ENCODE results near the gene TSPOAP1. TPM values are rescaled to one million over a fixed set of nuclear protein-coding genes. Genes with fewer than 3 reads are reported as not detected.
A peak's percentile ranks its signal among the peaks of the same experiment; 100 is the strongest.

Gene TSPOAP1
- total and polyA plus RNA-seq, 2 of the 13 experiments (the other 11 are each of a cell fraction or from before 2014, with no cell fraction given), result not detected

GRCh38 chr17:58369214-58370031 lies 40.8 kb upstream of the TSPOAP1 start (continued):
- TF ChIP-seq RAD51 (IDR thresholded peaks at IDR 0.05; ENCODE audit: borderline replicate concordance), result no peak
- TF ChIP-seq ZNF280B (CRISPR knock-in tag; IDR thresholded peaks at IDR 0.05; ENCODE audit: borderline replicate concordance), result no peak
- TF ChIP-seq, protein P1, sequence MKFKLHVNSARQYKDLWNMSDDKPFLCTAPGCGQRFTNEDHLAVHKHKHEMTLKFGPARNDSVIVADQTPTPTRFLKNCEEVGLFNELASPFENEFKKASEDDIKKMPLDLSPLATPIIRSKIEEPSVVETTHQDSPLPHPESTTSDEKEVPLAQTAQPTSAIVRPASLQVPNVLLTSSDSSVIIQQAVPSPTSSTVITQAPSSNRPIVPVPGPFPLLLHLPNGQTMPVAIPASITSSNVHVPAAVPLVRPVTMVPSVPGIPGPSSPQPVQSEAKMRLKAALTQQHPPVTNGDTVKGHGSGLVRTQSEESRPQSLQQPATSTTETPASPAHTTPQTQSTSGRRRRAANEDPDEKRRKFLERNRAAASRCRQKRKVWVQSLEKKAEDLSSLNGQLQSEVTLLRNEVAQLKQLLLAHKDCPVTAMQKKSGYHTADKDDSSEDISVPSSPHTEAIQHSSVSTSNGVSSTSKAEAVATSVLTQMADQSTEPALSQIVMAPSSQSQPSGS (CRISPR knock-in tag; IDR thresholded peaks at IDR 0.05), result peak; percentile 81; the same call in 1 of the 2 replicates
- no peak for TF ChIP-seq ZNF431 (CRISPR knock-in tag; IDR thresholded peaks at IDR 0.05; ENCODE audit: borderline replicate concordance, low read depth)
- no peak for TF ChIP-seq ZNF639 (CRISPR knock-in tag; conservative IDR thresholded peaks at IDR 0.05)
- TF ChIP-seq, protein P2, sequence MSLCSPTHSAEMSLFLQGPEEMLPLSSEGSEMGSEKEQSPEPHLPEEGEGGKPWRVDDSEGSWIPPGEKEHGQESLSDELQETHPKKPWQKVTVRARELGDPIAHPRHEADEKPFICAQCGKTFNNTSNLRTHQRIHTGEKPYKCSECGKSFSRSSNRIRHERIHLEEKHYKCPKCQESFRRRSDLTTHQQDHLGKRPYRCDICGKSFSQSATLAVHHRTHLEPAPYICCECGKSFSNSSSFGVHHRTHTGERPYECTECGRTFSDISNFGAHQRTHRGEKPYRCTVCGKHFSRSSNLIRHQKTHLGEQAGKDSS (CRISPR knock-in tag; IDR thresholded peaks at IDR 0.05; ENCODE audit: borderline replicate concordance, low read depth), result peak; percentile 74; the same call in 1 of the 2 replicates
- TF ChIP-seq STAT6 (CRISPR knock-in tag; IDR thresholded peaks at IDR 0.05; ENCODE audit: borderline replicate concordance), result no peak
- peak; percentile 69; the same call in 1 of the 2 replicates for TF ChIP-seq ZNF598 (CRISPR knock-in tag; IDR thresholded peaks at IDR 0.05; ENCODE audit: borderline replicate concordance)
- no peak for TF ChIP-seq ISX (CRISPR knock-in tag; conservative IDR thresholded peaks at IDR 0.05)
- TF ChIP-seq HES4 (CRISPR knock-in tag; IDR thresholded peaks at IDR 0.05; ENCODE audit: borderline replicate concordance), result no peak
- TF ChIP-seq ZNF446 (CRISPR knock-in tag; IDR thresholded peaks at IDR 0.05), result no peak
- TF ChIP-seq, protein P3, sequence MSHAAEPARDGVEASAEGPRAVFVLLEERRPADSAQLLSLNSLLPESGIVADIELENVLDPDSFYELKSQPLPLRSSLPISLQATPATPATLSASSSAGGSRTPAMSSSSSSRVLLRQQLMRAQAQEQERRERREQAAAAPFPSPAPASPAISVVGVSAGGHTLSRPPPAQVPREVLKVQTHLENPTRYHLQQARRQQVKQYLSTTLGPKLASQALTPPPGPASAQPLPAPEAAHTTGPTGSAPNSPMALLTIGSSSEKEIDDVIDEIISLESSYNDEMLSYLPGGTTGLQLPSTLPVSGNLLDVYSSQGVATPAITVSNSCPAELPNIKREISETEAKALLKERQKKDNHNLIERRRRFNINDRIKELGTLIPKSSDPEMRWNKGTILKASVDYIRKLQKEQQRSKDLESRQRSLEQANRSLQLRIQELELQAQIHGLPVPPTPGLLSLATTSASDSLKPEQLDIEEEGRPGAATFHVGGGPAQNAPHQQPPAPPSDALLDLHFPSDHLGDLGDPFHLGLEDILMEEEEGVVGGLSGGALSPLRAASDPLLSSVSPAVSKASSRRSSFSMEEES (CRISPR knock-in tag; IDR thresholded peaks at IDR 0.05), result 0 out of 2 replicates have a peak, but pooled peaks have one; percentile 44
- TF ChIP-seq, protein P4, sequence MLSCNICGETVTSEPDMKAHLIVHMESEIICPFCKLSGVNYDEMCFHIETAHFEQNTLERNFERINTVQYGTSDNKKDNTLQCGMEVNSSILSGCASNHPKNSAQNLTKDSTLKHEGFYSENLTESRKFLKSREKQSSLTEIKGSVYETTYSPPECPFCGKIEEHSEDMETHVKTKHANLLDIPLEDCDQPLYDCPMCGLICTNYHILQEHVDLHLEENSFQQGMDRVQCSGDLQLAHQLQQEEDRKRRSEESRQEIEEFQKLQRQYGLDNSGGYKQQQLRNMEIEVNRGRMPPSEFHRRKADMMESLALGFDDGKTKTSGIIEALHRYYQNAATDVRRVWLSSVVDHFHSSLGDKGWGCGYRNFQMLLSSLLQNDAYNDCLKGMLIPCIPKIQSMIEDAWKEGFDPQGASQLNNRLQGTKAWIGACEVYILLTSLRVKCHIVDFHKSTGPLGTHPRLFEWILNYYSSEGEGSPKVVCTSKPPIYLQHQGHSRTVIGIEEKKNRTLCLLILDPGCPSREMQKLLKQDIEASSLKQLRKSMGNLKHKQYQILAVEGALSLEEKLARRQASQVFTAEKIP (CRISPR knock-in tag; IDR thresholded peaks at IDR 0.05; ENCODE audit: borderline replicate concordance), result no peak
- no peak; the same call in none of the 2 replicates for TF ChIP-seq KDM6A (CRISPR knock-in tag; IDR thresholded peaks at IDR 0.05; ENCODE audit: low read depth)
- no peak for TF ChIP-seq ZNF3 (CRISPR knock-in tag; IDR thresholded peaks at IDR 0.05)

Data from HepG2 (cell line).